SK-N-SH (cell line): ENCODE results near the gene COPZ1.
"Not testable (repeated sequence)": the region's sequence is repeated elsewhere in the genome, so short reads cannot be mapped to it uniquely, and the experiment has no call there.

Experiments used
- RAD21 ChIP-seq: IDR thresholded peaks from 2 replicates; pipeline ENCODE4 v1.6.1; 2012; ENCODE audit warnings: mild to moderate bottlenecking, low read length
- TF ChIP-seq, protein P1 (sequence below): fragments of 200-600 bp; sonication (generic); IDR thresholded peaks from 2 replicates; pipeline ENCODE4 v1.6.1; 2017; ENCODE audit warnings: antibody characterized with exemption, mild to moderate bottlenecking, moderate library complexity

DNA sequence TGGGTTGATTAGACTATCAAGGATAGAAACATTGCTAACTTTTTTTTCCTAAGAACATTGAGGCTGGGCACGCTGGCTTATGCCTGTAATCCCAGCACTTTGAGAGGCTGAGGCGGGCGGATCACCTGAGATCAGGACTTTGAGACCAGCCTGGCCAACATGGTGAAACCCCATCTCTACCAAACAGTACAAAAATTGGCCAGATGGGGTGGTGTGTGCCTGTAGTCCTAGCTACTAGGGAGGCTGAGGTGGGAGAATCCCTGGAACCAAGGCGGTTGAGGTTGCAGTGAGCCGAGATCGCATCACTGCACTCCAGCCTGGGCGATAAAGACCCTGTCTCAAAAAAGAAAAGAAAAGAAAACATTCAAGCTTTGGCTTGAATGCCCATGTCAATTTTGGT, 12.6 kb upstream of the COPZ1 start:
- not testable (repeated sequence) for TF ChIP-seq RAD21
- TF ChIP-seq, protein P1, sequence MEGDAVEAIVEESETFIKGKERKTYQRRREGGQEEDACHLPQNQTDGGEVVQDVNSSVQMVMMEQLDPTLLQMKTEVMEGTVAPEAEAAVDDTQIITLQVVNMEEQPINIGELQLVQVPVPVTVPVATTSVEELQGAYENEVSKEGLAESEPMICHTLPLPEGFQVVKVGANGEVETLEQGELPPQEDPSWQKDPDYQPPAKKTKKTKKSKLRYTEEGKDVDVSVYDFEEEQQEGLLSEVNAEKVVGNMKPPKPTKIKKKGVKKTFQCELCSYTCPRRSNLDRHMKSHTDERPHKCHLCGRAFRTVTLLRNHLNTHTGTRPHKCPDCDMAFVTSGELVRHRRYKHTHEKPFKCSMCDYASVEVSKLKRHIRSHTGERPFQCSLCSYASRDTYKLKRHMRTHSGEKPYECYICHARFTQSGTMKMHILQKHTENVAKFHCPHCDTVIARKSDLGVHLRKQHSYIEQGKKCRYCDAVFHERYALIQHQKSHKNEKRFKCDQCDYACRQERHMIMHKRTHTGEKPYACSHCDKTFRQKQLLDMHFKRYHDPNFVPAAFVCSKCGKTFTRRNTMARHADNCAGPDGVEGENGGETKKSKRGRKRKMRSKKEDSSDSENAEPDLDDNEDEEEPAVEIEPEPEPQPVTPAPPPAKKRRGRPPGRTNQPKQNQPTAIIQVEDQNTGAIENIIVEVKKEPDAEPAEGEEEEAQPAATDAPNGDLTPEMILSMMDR: not testable (repeated sequence)
